Activated naive CD4-positive, alpha-beta T cell treated with anti-CD3 and anti-CD28 coated beads, Interleukin-2, amount 50 U/mL, for 72 hours (primary cell): ENCODE results near the gene NOC4L. TPM values are rescaled to one million over a fixed set of nuclear protein-coding genes. Genes with fewer than 3 reads are reported as not detected.

Source experiments
- ATAC-seq, 2 donors: fragments of 150-1000 bp; cut with Tn5 transposase; 2 replicates each; pipeline ENCODE4 v1.10.0; 2021; ENCODE audit warnings: mild to moderate bottlenecking in 2 of 2, moderate library complexity in 2 of 2
- DNase-seq, 2 donors: peaks; one replicate each; pipeline ENCODE4 v3.0.0; 2021 to 2022; ENCODE audit warnings: low spot score in 2 of 2
- H3K27ac Mint-ChIP-seq, 2 donors: one replicate each; pipeline ENCODE4 v1.8.0; 2022; ENCODE audit warnings: mild to moderate bottlenecking in 2 of 2, mixed read lengths in 2 of 2
- H3K36me3 Mint-ChIP-seq, 2 donors: one replicate each; pipeline ENCODE4 v1.8.0; 2022; ENCODE audit warnings: mixed read lengths in 2 of 2
- H3K9me3 Mint-ChIP-seq, 2 donors: one replicate each; pipeline ENCODE4 v1.8.0; 2022; ENCODE audit warnings: mixed read lengths in 2 of 2
- total RNA-seq, 2 donors: library from RNA; stranded (reverse); gene quantifications; one replicate each; pipeline ENCODE4 v1.2.3, GENCODE V29; 2022

Gene NOC4L
- total RNA-seq, 2 donors from 2014 or later: 21.0 to 29.3 TPM

DNA sequence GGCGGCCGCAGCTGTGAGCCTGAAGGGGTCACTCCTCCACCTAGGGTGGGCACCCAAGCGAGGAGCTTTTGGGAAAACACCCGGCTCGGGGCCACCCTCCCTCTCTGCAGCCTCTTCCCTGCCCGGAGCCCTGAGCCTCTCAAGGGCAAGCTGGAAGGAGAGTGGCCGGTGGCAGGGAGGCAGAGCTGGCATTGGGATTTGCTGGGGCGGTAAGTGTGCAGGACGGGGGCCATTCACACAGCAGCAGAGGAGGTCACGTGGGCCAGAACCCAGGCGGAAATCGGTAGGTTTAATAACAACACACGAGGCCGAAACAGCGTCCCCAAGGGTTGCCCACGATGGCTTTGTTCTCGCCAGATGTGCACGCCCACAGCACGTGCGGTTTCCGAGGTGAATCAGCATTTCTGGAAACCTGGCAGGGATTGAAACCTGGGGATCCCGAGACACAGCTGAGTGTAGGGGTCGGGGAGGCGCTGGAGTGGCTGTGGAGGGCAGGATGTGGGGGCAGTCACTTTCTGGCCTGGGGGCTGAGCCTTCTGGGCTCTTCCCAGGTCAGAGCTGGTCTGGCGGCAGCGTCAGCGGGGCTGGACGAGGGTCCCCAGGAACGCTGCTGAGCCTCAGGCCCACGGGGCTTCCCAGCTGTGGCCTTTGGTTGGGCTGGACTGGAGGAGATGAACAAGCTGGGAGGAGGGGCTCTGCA lies 23.5 kb downstream of the NOC4L start:
- DNase-seq: no peak
- Mint-ChIP-seq H3K9me3 (peaks cover 7 to 11% of the 10 kb centered on the region in 2 donors), H3K36me3 (no peaks in the 10 kb centered on the region), H3K27ac (no peak overlapping the region)
- ATAC-seq: no peak

DNA sequence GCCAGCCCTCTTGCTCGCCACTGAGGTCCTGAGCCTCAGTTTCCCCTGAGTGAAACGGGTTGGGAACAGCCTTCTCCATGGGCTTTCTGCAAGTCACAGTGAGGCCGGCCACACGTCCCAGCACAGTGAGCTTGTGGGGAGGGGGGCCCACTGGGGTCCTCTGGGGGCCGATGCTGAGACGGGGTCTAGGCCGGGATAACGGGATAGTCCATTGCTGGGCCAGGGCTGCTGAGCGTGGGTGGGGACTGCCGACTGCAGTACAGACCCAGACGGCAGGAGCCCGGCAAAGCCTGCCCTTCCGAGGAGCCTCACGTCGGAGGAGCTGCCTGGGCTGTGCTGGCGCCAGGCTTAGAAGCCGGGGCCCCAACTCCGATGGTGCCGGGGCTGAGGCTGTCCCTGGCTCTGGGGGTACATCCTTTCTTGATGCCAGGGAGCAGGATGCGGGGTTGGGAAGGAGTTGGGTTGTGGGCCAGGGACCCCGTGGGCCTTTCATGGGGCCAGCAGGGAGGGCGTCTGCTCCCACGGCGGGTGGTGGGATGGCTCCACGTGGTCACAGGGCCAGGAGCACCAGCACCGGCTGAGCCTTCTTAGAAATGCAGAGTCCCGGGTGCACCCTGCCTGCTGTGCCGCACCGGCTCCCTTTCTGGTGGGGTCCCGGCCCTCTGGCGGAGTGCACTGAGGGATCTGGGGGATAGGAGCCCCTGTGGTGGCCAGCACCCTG lies 24.2 kb downstream of the NOC4L start:
- Mint-ChIP-seq H3K36me3 (no peaks in the 10 kb centered on the region), H3K9me3 (peaks cover 7 to 11% of the 10 kb centered on the region in 2 donors), H3K27ac (no peak overlapping the region)
- ATAC-seq (no peak), DNase-seq (no peak)

DNA sequence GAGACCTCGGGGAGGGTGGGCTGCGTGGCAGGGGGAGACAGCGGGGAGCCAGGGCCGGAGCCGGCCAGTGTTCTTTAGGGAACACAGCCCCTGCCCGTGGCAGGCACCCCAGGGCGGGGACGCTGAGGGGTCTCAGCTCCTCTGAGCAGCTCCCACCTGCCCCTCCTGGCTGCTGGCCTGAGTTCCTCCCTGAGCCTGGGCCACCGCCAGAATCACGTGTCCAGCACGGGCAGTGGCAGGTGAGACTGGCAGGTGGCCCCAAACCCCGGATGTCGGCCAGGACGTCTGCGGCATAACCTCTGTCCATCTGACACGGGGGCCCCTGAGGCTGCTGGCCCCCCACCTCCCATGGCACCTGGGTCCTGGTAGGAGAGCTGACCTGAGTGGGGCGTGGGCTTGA lies 25.1 kb downstream of the NOC4L start:
- Mint-ChIP-seq H3K9me3 (peaks cover 7 to 11% of the 10 kb centered on the region in 2 donors), H3K36me3 (no peaks in the 10 kb centered on the region), H3K27ac (no peak overlapping the region)
- DNase-seq: no peak
- no peak for ATAC-seq

- ATAC-seq (no peak), DNase-seq (no peak)
- Mint-ChIP-seq H3K36me3 (no peaks in the 10 kb centered on the region), H3K27ac (no peak overlapping the region), H3K9me3 (peaks cover 7 to 11% of the 10 kb centered on the region in 2 donors)
These were observed 25.9 kb downstream of the NOC4L start for GRCh38 chr12:132170094-132170636.

- peaks cover 7 to 11% of the 10 kb centered on the region in 2 donors for H3K9me3 Mint-ChIP-seq
- DNase-seq (no peak), ATAC-seq (no peak)
- H3K27ac Mint-ChIP-seq: no peak overlapping the region
- H3K36me3 Mint-ChIP-seq: no peaks in the 10 kb centered on the region
These were observed 26.5 kb downstream of the NOC4L start for GRCh38 chr12:132170637-132171292.

DNA sequence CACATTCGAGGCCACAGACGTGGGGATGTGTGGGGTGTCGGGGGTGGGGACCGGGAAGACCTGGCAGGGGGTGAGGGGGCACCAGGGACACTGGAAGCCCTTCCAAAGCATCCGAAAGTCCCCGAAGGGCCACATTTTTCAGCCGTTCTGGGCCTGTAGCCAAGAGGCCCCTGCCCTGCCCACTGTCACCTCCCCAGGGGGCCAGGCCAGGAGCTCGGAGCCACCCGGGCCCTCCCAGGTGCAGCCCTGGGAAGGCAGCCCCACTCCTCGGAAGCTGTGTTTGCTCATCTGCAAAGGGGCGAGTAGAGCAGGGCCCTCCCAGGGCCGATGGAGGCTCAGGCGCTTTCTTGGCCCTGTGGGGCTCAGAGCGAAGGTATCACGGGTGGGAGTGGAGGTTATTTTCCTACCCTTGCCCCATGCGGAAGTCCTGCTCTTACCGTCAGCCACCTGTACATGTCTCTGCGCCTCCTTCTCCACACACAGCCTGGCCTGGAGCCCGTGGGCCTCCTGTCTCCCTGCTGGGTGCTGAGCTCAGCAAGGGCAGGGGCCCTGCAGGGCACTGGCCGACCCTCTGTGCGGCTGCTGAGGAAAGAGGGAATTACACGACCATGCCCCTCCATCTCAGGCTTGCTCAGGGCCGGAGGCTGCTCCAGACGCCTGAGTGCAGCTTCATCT lies 27.2 kb downstream of the NOC4L start:
- DNase-seq (no peak), ATAC-seq (no peak)
- Mint-ChIP-seq H3K9me3 (peaks cover 6 to 7% of the 10 kb centered on the region in 2 donors), H3K36me3 (no peaks in the 10 kb centered on the region), H3K27ac (no peak overlapping the region)

- Mint-ChIP-seq H3K9me3 (peaks cover 2% of the 10 kb centered on the region in 2 donors), H3K27ac (no peak overlapping the region), H3K36me3 (no peaks in the 10 kb centered on the region)
- DNase-seq (no peak), ATAC-seq (no peak)
These were observed 27.8 kb downstream of the NOC4L start for GRCh38 chr12:132171968-132172521.

DNA sequence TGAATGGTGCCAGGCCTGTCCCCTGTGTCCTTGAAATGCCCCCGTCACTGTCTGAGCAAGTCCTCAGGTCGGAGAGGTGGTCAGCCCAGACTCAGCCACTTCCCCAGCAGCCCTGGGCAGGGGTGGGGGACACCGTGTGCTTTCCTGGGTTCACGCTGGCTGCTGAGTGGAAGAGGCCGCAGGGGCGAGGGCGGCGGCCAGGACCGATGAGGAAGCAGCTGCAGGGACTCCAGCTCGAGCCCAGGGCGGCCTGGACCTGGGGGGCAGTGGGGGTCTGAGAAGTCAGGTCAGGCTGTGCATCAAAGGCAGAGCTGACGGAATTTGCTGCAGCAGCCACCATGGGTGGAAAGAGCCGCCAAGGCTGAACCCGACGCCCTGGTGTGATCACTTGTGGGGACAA lies 28.4 kb downstream of the NOC4L start:
- no peaks in the 10 kb centered on the region for H3K36me3 Mint-ChIP-seq
- no peak overlapping the region for H3K27ac Mint-ChIP-seq
- no peaks in the 10 kb centered on the region for H3K9me3 Mint-ChIP-seq
- ATAC-seq (no peak), DNase-seq (no peak)

DNA sequence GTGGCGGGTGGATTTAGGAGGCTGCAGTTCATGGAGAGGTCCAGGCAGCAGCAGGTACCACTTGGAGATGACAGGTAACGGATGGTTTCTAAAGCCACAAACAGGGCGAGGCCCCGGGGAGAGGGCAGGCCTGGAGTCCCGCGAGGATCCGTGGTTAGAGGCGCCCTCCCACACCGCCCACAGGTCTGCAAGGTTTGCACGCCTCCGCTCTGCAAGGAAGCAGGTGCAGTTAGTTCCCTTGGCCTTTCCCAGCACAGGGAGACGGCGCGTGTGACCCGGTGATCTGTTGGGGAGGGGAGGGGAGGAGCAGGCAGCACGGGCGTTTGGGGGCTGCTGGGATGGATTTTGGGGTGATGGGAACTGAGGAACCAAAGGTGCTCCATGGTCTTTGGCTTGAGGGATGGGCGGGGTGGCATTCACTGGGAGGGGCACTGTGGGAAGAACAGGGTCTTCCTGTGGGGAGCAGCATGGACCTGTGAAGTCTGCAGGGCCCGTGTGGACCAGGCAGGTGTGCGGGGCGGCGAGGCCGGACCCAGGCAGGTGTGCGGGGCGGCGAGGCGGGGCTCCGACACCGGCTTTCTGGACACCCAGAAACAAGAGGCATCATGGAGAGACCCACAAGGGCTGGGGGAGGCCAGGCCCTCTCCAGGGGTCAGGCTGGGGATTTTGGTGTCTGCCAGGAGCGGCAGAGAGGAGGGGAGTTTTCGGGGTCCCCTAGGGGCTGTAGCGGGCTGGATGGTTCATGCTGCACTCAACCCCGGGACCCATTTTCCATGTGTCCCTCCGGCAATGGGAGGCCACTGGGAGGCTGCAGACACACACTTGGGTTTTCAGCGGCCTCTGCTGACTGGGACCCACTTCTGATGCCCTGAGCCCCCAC lies 29.1 kb downstream of the NOC4L start:
- no peak for DNase-seq

GRCh38 chr12:132174015-132174838 lies 30.0 kb downstream of the NOC4L start:
- Mint-ChIP-seq H3K27ac (no peak overlapping the region), H3K36me3 (no peaks in the 10 kb centered on the region), H3K9me3 (no peaks in the 10 kb centered on the region)
- DNase-seq (no peak), ATAC-seq (no peak)

More for the DNA sequence above, 29.1 kb downstream of the NOC4L start:
- no peak for ATAC-seq
- Mint-ChIP-seq H3K27ac (no peak overlapping the region), H3K9me3 (no peaks in the 10 kb centered on the region), H3K36me3 (no peaks in the 10 kb centered on the region)

- no peaks in the 10 kb centered on the region for H3K9me3 Mint-ChIP-seq
- ATAC-seq (no peak), DNase-seq (no peak)
- H3K36me3 Mint-ChIP-seq: no peaks in the 10 kb centered on the region
- H3K27ac Mint-ChIP-seq: no peak overlapping the region
These were observed 30.7 kb downstream of the NOC4L start for GRCh38 chr12:132174839-132175490.

GRCh38 chr12:132175496-132176384 lies 31.5 kb downstream of the NOC4L start:
- Mint-ChIP-seq H3K27ac (no peak overlapping the region), H3K9me3 (no peaks in the 10 kb centered on the region), H3K36me3 (no peaks in the 10 kb centered on the region)
- ATAC-seq (no peak), DNase-seq (no peak)

- Mint-ChIP-seq H3K27ac (no peak overlapping the region), H3K9me3 (no peaks in the 10 kb centered on the region), H3K36me3 (no peaks in the 10 kb centered on the region)
- ATAC-seq (no peak), DNase-seq (no peak)
These were observed 32.2 kb downstream of the NOC4L start for GRCh38 chr12:132176385-132176919.
